Naive thymus-derived CD4-positive, alpha-beta T cell (primary cell): ENCODE data around the gene PADI3. TPM values are rescaled to one million over a fixed set of nuclear protein-coding genes. Genes with fewer than 3 reads are reported as not detected.

Experiments used
- ATAC-seq: fragments of 150-1000 bp; cut with Tn5 transposase; 2 replicates; pipeline ENCODE4 v1.10.0; 2021; ENCODE audit warnings: mild to moderate bottlenecking, moderate library complexity
- CTCF ChIA-PET: fragments of 350-600 bp; sonication (Branson Sonifier 250); formaldehyde crosslinking; loops from one replicate; lab custom pipeline; 2021; ENCODE audit warnings: antibody characterized with exemption; lab: Charles Lee
- POLR2A ChIA-PET: fragments of 350-600 bp; sonication (Branson Sonifier 250); formaldehyde crosslinking; loops from one replicate; lab custom pipeline; 2021; ENCODE audit warnings: antibody characterized with exemption, inconsistent platforms; lab: Charles Lee
- DNase-seq, 9 donors: peaks; one replicate each; pipeline versions ENCODE4 v3.0.0 to v3.0.0-alpha.2; 2020 to 2022; ENCODE audit warnings: mixed read lengths in 1 of 9
- H3K27ac ChIP-seq: one replicate; pipeline ENCODE4 v1.7.0; 2013; ENCODE audit warnings: mild to moderate bottlenecking, low read depth, low read length, moderate library complexity
- H3K27me3 ChIP-seq, 2 donors: one replicate each; pipeline ENCODE4 v1.7.0; 2013; ENCODE audit warnings: low read length in 2 of 2, mild to moderate bottlenecking in 2 of 2, moderate library complexity in 2 of 2; ENCODE audit not compliant: control insufficient read depth in 2 of 2, insufficient read depth in 2 of 2
- H3K36me3 ChIP-seq, 3 experiments: 1 replicate in 2 of 3; 2 replicates in 1 of 3; pipeline ENCODE4 v1.7.0; 2013; ENCODE audit warnings: low read length in 3 of 3, mild to moderate bottlenecking in 3 of 3, moderate library complexity in 1 of 3; ENCODE audit not compliant: insufficient read depth in 3 of 3, control insufficient read depth in 2 of 3
- H3K4me1 ChIP-seq, 2 donors: one replicate each; pipeline ENCODE4 v1.7.0; 2013; ENCODE audit warnings: low read length in 2 of 2, mild to moderate bottlenecking in 2 of 2, moderate library complexity in 1 of 2; ENCODE audit not compliant: control insufficient read depth in 2 of 2, insufficient read depth in 2 of 2
- H3K4me3 ChIP-seq: 2 replicates; pipeline ENCODE4 v1.7.0; 2013; ENCODE audit warnings: mild to moderate bottlenecking, low read length
- H3K9me3 ChIP-seq, 3 experiments: 1 replicate in 2 of 3; 2 replicates in 1 of 3; pipeline ENCODE4 v1.7.0; 2013; ENCODE audit warnings: low read length in 3 of 3; ENCODE audit not compliant: control insufficient read depth in 2 of 3
- H3K27ac Mint-ChIP-seq, 9 donors: one replicate each; pipeline ENCODE4 v1.8.0; 2020 to 2022; ENCODE audit warnings: mixed read lengths in 9 of 9, mild to moderate bottlenecking in 8 of 9, moderate library complexity in 5 of 9, inconsistent platforms in 2 of 9
- H3K27me3 Mint-ChIP-seq, 5 donors: one replicate each; pipeline ENCODE4 v1.8.0; 2021 to 2022; ENCODE audit warnings: mixed read lengths in 5 of 5, mild to moderate bottlenecking in 1 of 5
- H3K36me3 Mint-ChIP-seq, 5 donors: one replicate each; pipeline ENCODE4 v1.8.0; 2020 to 2022; ENCODE audit warnings: mixed read lengths in 5 of 5, mild to moderate bottlenecking in 3 of 5, inconsistent platforms in 1 of 5
- H3K4me1 Mint-ChIP-seq, 7 donors: one replicate each; pipeline ENCODE4 v1.8.0; 2020 to 2022; ENCODE audit warnings: mixed read lengths in 7 of 7, mild to moderate bottlenecking in 3 of 7, inconsistent platforms in 1 of 7
- H3K4me3 Mint-ChIP-seq, 10 donors: one replicate each; pipeline ENCODE4 v1.8.0; 2020 to 2022; ENCODE audit warnings: mild to moderate bottlenecking in 10 of 10, mixed read lengths in 10 of 10, moderate library complexity in 6 of 10, inconsistent platforms in 2 of 10
- H3K9me3 Mint-ChIP-seq, 11 donors: one replicate each; pipeline ENCODE4 v1.8.0; 2020 to 2022; ENCODE audit warnings: mixed read lengths in 11 of 11, mild to moderate bottlenecking in 4 of 11, inconsistent platforms in 1 of 11, moderate library complexity in 1 of 11
- intact Hi-C, 2 donors: fragments of 100-400 bp; cut with micrococcal nuclease; formaldehyde crosslinking; loops; one replicate each; pipeline ENCODE4 v1.15.1; 2023
- polyA plus RNA-seq, 2 donors: library from polyadenylated mRNA; unstranded; fragments of 300-500 nt; fragmentation: Illumina TruSeq; gene quantifications; one replicate each; pipeline ENCODE4 v1.2.3, GENCODE V29; 2021
- total RNA-seq, 6 experiments: library from RNA in 5 of 6; stranded (reverse) in 5 of 6; gene quantifications; 1 replicate in 5 of 6; 2 replicates in 1 of 6; pipeline ENCODE4 v1.2.3 and lab custom pipeline; 2021 to 2026

PADI3 gene
- total and polyA plus RNA-seq, 7 experiments from 2014 or later: not detected

- ATAC-seq: no peak
- H3K9me3 ChIP-seq: no peaks in the 10 kb centered on the region
- Mint-ChIP-seq H3K36me3 (no peaks in the 10 kb centered on the region), H3K4me1 (peaks cover 0 to 2% (median 0%) of the 10 kb centered on the region in 7 donors), H3K4me3 (no peak overlapping the region), H3K27me3 (peaks cover 0 to 15% (median 8%) of the 10 kb centered on the region in 5 donors), H3K27ac (no peak overlapping the region), H3K9me3 (peaks cover 0 to 6% (median 0%) of the 10 kb centered on the region in 11 donors)
- no peaks in the 10 kb centered on the region for H3K36me3 ChIP-seq
- no peak overlapping the region for H3K27ac ChIP-seq
- DNase-seq: no peak
- ChIA-PET CTCF (no interaction called here), POLR2A (no interaction called here)
- intact Hi-C loops: no loop called here
- no peak overlapping the region for H3K4me3 ChIP-seq
- H3K4me1 ChIP-seq: no peaks in the 10 kb centered on the region
- no peaks in the 10 kb centered on the region for H3K27me3 ChIP-seq
These were observed 11.8 kb downstream of the PADI3 start for GRCh38 chr1:17260738-17261137.

GRCh38 chr1:17263936-17264335 is 15.0 kb downstream of the PADI3 start:
- DNase-seq (no peak), ATAC-seq (no peak)
- H3K4me3 ChIP-seq: no peak overlapping the region
- Mint-ChIP-seq H3K4me3 (no peak overlapping the region), H3K36me3 (no peaks in the 10 kb centered on the region), H3K4me1 (peaks cover 0 to 2% (median 0%) of the 10 kb centered on the region in 7 donors), H3K27ac (no peak overlapping the region), H3K27me3 (peaks cover 0 to 10% (median 5%) of the 10 kb centered on the region in 5 donors), H3K9me3 (peaks cover 0 to 6% (median 0%) of the 10 kb centered on the region in 11 donors)
- no peak overlapping the region for H3K27ac ChIP-seq
- H3K36me3 ChIP-seq: no peaks in the 10 kb centered on the region
- intact Hi-C loops: no loop called here
- ChIA-PET CTCF (no interaction called here), POLR2A (no interaction called here)
- no peaks in the 10 kb centered on the region for H3K4me1 ChIP-seq
- no peaks in the 10 kb centered on the region for H3K27me3 ChIP-seq
- no peaks in the 10 kb centered on the region for H3K9me3 ChIP-seq

- ChIA-PET POLR2A (no interaction called here), CTCF (no interaction called here)
- Histone ChIP-seq H3K9me3 (no peaks in the 10 kb centered on the region), H3K4me1 (no peaks in the 10 kb centered on the region), H3K4me3 (no peak overlapping the region), H3K36me3 (no peaks in the 10 kb centered on the region), H3K27ac (no peak overlapping the region), H3K27me3 (no peaks in the 10 kb centered on the region)
- Mint-ChIP-seq H3K4me3 (no peak overlapping the region), H3K4me1 (peaks cover 0 to 2% (median 0%) of the 10 kb centered on the region in 7 donors), H3K9me3 (peaks cover 0 to 6% (median 0%) of the 10 kb centered on the region in 11 donors), H3K36me3 (no peaks in the 10 kb centered on the region), H3K27me3 (peaks cover 0 to 8% (median 5%) of the 10 kb centered on the region in 5 donors), H3K27ac (no peak overlapping the region)
- intact Hi-C loops: no loop called here
- no peak for ATAC-seq
- DNase-seq: no peak
These were observed 15.6 kb downstream of the PADI3 start for GRCh38 chr1:17264470-17264869.

GRCh38 chr1:17265162-17265561 is 16.3 kb downstream of the PADI3 start:
- Histone ChIP-seq H3K4me1 (no peaks in the 10 kb centered on the region), H3K36me3 (no peaks in the 10 kb centered on the region), H3K9me3 (no peaks in the 10 kb centered on the region), H3K4me3 (no peak overlapping the region), H3K27ac (no peak overlapping the region), H3K27me3 (no peaks in the 10 kb centered on the region)
- ChIA-PET POLR2A (no interaction called here), CTCF (no interaction called here)
- intact Hi-C loops: no loop called here
- ATAC-seq: no peak
- H3K36me3 Mint-ChIP-seq: no peaks in the 10 kb centered on the region
- H3K27ac Mint-ChIP-seq: no peak overlapping the region
- H3K27me3 Mint-ChIP-seq: peaks cover 0 to 8% (median 4%) of the 10 kb centered on the region in 5 donors
- H3K9me3 Mint-ChIP-seq: peaks cover 0 to 6% (median 0%) of the 10 kb centered on the region in 11 donors
- no peak for DNase-seq
- peaks cover 0 to 2% (median 0%) of the 10 kb centered on the region in 7 donors for H3K4me1 Mint-ChIP-seq
- H3K4me3 Mint-ChIP-seq: no peak overlapping the region

GRCh38 chr1:17265950-17266349 is 17.1 kb downstream of the PADI3 start:
- no peak overlapping the region for H3K27ac Mint-ChIP-seq
- Histone ChIP-seq H3K27me3 (no peaks in the 10 kb centered on the region), H3K4me1 (no peaks in the 10 kb centered on the region), H3K36me3 (no peaks in the 10 kb centered on the region), H3K27ac (no peak overlapping the region), H3K4me3 (no peak overlapping the region), H3K9me3 (no peaks in the 10 kb centered on the region)
- peaks cover 0 to 6% (median 0%) of the 10 kb centered on the region in 5 donors for H3K27me3 Mint-ChIP-seq
- intact Hi-C loops: no loop called here
- H3K4me1 Mint-ChIP-seq: peaks cover 0 to 2% (median 0%) of the 10 kb centered on the region in 7 donors
- H3K36me3 Mint-ChIP-seq: no peaks in the 10 kb centered on the region
- CTCF ChIA-PET: no interaction called here
- H3K4me3 Mint-ChIP-seq: no peak overlapping the region
- ATAC-seq: no peak
- POLR2A ChIA-PET: no interaction called here
- peaks cover 0 to 6% (median 0%) of the 10 kb centered on the region in 11 donors for H3K9me3 Mint-ChIP-seq
- DNase-seq: no peak

- H3K36me3 Mint-ChIP-seq: no peaks in the 10 kb centered on the region
- intact Hi-C loops: no loop called here
- no peak overlapping the region for H3K4me3 Mint-ChIP-seq
- H3K27me3 Mint-ChIP-seq: peaks cover 0 to 14% (median 7%) of the 10 kb centered on the region in 5 donors
- Histone ChIP-seq H3K4me3 (no peak overlapping the region), H3K27me3 (no peaks in the 10 kb centered on the region), H3K9me3 (no peaks in the 10 kb centered on the region), H3K36me3 (no peaks in the 10 kb centered on the region), H3K4me1 (no peaks in the 10 kb centered on the region), H3K27ac (no peak overlapping the region)
- DNase-seq (no peak), ATAC-seq (no peak)
- POLR2A ChIA-PET: no interaction called here
- CTCF ChIA-PET: interaction anchor here (0.6 kb wide), 2 partner anchors 147 kb away, joined by 3 read pairs; no protein-coding TSS in a partner anchor
- no peaks in the 10 kb centered on the region for H3K4me1 Mint-ChIP-seq
- no peak overlapping the region for H3K27ac Mint-ChIP-seq
- H3K9me3 Mint-ChIP-seq: no peaks in the 10 kb centered on the region
These were observed 22.2 kb downstream of the PADI3 start for GRCh38 chr1:17270891-17271765.
